ENCODE results near the gene NDST1.

The NDST1 gene

DNA sequence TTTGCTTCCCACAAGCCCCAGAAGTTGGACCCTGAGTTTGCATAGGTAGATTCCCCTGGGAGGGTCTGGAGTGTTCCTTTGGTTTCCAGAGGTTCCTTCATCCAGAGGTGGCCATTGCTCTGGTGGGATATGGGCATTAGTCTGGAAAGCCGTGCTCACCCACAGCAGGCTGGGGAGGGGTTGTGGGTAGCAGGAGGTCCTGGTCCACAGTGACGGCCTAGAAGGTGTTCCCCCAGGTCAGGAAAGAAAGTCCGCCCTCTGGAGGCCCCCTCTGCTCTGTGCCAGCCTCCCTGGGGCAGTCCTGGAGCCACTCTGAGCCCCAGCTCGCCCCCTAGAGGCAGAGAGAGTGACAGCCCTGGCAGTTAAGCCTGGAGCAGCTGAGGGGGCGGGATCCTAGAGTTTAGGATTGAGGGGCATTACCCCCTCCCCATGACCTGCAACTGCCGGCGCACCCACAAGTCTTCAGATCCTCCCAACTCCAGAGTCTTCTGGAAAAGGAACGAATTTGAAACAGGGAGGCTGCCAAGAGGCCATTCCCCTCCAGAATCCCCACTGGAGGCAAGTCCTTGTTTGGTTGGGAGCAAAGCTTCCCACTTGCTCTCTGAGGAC, 36.8 kb downstream of the NDST1 start:
- peak; percentile 37 for DNase-seq (ENCODE audit: low read depth)

- DNase-seq (ENCODE audit: low read depth), result no peak
Measured at GRCh38 chr5:150545246-150545645, 37.3 kb downstream of the NDST1 start.

DNA sequence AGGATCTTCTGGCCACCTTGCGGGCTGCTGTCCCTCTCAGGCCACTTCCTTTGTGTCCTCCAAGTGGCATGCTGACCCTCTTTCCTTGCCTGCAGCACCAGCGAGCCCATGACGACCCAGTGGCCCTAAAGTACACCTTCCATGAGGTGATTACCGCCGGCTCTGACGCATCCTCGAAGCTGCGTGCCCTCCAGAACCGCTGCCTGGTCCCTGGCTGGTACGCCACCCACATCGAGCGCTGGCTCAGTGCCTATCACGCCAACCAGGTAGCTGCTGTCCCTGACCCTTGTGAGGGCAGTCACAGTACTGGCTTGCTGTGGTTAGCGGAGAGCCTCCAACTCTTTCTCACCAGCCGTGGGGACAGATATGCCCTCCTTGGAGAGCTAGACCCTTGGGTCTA, 40.2 kb downstream of the NDST1 start:
- no peak for DNase-seq (ENCODE audit: low read depth)

DNA sequence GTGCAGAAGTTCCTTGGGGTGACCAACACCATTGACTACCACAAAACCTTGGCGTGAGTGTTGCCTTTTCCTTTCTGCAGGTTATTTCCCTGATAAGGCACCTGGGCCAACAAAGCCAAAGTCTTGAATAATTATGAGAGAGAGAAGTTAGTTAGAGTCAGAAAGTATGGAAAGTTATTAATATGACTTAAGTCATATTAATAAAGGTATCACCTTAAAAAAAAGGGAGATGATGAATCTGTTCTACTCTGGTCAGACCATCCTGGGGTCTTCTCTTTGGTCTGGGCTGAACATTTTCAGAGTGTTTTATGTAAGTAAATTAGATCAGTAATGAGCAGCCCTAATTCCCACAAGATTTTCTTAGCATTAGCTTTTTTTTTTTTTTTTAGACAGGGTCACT, 41.8 kb downstream of the NDST1 start:
- no peak for DNase-seq (ENCODE audit: low read depth)

GRCh38 chr5:150550286-150550685, 42.4 kb downstream of the NDST1 start:
- DNase-seq (ENCODE audit: low read depth), result no peak

DNA sequence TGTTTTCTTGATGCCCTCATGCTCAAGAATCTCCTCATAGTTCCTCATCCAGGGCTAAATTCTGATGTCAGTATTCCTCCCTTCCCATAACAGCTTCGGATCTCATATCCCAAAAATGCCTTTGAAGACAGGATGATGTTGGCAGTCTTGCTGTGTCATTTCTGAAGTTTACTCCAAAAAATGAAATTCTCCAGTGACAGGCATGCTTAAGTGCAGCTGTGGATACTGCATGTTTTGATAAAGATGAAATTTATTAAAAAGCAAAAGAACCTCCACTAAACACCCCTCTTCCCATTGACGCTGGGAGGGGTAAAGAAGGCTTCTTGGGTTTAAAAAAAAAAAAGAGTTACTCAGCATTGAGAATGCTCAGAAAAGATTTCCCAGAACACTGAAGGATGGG, 43.1 kb downstream of the NDST1 start:
- no peak for DNase-seq (ENCODE audit: low read depth)

GRCh38 chr5:150553402-150553801, 45.5 kb downstream of the NDST1 start:
- DNase-seq (ENCODE audit: low read depth), result no peak

GRCh38 chr5:150553911-150554310, 46.0 kb downstream of the NDST1 start:
- no peak for DNase-seq (ENCODE audit: low read depth)

GRCh38 chr5:150554857-150555256, 46.9 kb downstream of the NDST1 start:
- no peak for DNase-seq (ENCODE audit: low read depth)

- DNase-seq (ENCODE audit: low read depth), result no peak
Measured at GRCh38 chr5:150556106-150556505, 48.2 kb downstream of the NDST1 start.

DNA sequence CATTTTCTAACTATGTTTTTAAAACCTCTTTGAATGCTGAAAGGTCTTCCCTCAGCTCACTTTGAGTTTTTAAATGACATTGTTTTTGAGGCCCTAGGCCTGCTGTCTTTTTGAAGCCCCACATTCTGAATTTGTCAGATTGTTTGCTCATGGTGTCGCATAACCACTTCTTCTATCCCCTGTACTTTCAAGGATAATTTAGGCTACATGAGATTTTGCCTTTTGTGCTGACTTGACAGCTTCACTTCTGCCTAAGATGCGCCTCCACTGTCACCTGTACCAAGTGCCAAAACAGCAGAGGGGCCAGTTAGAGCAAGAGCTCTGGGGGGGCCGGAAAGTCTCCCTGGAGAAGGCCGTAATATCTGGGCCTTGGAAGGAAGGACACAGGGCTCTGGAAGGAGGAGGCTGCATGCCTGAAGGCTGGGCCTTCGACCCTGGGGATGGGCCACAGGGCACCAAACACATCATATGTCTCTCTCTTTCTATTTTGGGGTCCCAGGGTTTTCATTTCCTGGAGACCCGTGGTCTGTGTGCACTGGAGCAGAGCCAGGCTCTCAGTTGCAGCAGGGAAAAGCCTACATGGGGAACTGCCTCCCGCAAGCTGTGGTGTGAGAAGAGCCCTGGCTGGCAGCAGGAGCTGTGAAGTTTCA, 49.1 kb downstream of the NDST1 start:
- no peak for DNase-seq (ENCODE audit: low read depth)

DNA sequence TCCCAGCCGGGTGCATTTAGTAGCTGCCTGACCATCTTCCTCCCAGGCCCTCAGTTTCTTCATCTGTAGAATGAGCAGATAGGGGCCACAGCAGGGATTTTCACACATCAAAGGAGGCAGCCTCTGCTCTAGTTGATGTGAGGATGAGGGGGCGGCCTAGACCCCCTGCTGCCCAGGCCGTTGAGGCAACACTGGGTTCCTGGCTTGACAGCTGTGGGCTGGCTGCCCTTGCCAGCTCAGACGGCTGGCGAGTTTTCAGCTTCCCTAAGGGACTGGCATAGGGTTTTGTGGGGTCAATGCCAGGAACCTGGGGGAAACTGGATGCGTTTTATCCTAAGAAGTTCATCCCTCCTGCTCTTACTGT, 49.6 kb downstream of the NDST1 start:
- no peak for DNase-seq (ENCODE audit: low read depth)

DNA sequence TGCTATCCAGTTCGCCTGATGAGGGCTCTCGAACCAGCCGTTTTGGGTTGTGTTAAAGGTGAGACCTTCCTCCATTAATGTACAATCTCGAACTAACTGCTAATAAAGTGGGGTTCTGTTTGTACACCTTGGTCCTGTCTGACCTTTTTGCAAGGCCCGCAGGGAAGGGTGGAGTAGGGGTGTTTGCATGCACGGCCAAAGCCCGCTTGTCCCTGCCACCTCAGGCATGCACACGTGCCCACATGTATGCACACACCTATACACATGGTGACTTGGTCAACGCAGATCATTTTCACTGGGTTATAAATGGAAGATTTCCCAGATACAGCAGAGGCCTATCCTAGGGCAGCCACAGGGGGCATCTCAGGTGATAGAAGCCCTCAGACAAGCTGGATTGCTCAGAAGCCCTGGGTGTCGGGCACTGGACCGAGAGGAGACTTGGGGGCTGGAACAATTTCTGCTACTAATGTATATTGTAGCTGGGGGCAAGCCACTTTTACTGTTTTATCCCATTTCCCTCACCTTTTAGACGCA, 50.2 kb downstream of the NDST1 start:
- DNase-seq (ENCODE audit: low read depth), result no peak

GRCh38 chr5:150559088-150559487, 51.2 kb downstream of the NDST1 start:
- no peak for DNase-seq (ENCODE audit: low read depth)

DNA sequence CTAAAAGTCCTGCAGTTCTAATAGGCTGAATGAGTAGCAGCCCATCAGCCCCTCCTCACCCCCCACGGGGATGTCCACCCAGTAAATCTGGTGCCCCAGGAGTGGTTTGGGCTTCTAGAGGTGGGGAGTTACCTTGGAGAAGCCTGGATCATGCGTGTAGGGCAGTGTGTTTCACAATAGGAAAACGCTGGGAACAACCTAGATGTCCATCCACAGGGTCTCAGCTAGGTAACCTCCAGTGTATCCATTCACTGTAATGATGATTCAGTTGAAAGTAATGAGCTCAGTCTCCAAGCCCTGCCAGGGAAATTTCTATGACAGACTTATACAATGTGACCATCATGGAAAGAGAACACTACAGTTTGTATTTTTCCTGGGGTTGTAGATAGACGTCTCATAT, 51.8 kb downstream of the NDST1 start:
- DNase-seq (ENCODE audit: low read depth), result no peak

GRCh38 chr5:150560401-150561191, 52.7 kb downstream of the NDST1 start:
- peak; percentile 80 for DNase-seq (ENCODE audit: low read depth)

DNA sequence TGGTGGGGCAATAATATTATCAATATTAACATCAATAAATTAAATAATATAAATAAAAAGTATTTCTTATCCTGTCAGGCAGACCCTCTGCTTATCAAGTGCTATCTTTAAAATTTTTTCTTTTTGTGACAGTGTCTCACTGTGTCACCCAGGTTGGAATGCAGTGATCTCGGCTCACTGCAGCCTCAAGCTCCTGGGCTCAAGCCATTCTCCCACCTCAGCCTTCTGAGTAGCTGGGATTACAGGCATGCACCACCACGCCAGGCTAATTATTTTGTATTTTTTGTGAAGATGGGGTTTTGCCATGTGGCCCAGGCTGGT, 53.2 kb downstream of the NDST1 start:
- no peak for DNase-seq (ENCODE audit: low read depth)

DNA sequence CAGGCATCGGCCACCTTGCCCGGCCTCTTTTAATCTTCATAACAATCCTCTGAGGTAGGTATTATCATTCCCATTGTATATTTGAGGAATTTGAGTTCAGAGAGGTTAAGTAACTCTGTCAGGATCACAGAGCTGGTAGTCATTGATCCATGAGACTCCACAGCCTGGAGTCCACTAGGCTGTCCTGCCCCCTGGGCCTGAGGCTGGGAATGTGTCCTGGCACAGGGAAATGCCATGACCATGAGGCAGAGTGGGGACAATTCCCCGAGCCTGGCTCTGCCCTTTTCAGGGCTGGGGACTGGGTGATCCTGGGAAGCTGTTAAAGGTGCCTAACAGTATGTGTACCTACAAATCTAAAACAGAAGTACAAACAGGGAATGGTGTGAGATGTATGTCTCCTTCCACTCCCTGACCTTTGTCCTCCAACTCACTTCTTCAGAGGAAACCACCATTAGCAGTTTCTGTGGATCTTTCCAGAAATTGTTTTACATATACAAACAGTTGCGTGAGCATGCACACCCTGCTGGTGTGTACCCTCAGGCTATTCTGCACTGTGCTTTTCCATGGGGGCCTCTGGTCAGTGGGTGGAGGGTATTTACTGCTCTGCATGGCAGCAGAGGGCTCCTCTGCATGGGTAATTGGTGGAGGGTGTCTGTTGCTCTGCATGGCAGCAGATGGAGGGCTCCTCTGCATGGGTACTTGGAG, 53.8 kb downstream of the NDST1 start:
- no peak for DNase-seq (ENCODE audit: low read depth)

DNA sequence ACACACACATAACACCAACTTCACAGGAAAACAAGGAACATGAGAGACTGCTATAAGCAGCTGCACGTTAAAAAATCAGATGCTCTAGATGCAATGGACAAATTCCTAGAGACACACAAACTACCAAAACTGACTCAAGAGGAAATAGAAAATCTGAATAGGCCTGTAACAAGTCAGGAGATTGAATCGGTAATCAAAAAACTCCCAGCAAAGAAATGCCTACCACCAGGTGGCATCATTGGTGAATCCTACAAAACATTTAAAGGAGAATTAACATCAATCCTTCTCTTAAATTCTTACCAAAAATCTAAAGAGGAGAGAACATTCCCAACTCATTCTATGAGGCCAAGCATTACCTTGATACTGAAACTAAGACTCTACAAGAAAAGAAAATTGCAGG, 54.9 kb downstream of the NDST1 start:
- DNase-seq (ENCODE audit: low read depth), result no peak

DNA sequence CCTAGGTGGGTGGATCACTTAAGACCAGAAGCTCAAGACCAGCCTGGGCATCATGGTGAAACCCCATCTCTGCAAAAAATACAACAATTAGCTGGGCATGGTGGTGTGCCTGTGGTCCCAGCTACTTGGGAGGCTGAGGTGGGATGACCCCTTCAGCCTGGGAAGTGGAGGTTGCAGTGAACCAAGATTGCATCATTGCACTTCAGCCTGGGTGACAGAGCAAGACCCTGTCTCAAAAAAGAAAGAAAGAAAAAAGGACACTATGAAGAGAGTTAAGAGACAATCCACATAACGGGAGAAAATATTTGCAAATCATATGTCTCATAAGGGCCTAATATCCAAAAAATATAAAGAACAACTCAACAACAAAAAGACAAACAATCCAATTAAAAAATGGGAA, 57.9 kb downstream of the NDST1 start:
- DNase-seq (ENCODE audit: low read depth), result no peak

DNA sequence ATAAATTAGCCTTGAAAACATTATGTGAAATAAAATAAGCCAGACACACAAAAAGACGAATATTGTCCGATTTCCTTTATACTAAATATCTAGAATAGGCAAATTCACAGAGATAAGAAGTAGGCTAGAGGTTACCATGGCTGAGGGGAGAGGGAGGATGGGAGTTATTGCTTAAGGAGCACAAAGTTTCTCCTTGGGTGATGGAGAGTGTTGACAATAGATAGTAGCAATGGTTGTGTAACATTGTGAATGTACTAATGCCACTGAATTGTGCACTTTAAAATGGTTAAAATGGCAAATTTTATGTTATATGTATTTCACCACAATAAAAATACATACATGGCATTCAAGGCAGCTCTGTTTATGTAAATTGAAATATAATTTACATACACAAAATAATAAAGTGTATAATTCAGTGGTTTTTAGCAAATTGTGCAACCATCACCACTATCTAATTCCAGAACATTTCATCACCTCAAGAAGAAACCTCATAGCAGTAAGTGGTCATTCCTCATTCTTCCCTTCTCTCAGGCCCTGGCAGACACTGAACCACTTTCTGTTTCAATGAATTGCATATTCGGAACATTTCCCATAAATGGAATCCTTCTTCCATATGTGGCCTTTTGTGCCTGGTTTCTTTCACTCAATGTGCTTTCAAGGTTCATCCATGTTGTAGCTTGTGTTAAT, 59.2 kb downstream of the NDST1 start:
- DNase-seq (ENCODE audit: low read depth), result no peak

- no peak for DNase-seq (ENCODE audit: low read depth)
Measured at GRCh38 chr5:150568663-150569062, 60.7 kb downstream of the NDST1 start.

Measured in stimulated activated CD4-positive, alpha-beta T cell treated with anti-CD3 and anti-CD28 coated beads, Interleukin-2, amount 100 ng/mL, for 4 hours (primary cell).